Pancreas (tissue), 10 donors: Measurements from ENCODE around the gene SHISA5. TPM values are rescaled to one million over a fixed set of nuclear protein-coding genes. Genes with fewer than 3 reads are reported as not detected.
"Not testable (repeated sequence)": the region's sequence is repeated elsewhere in the genome, so short reads cannot be mapped to it uniquely, and the experiment has no call there.

Source experiments
- ATAC-seq, 4 donors: fragments of 200-7000 bp; cut with Tn5 transposase; one replicate each; pipeline versions ENCODE4 v1.8.0 to v1.9.1; 2020; ENCODE audit warnings: mild to moderate bottlenecking in 4 of 4, moderate library complexity in 4 of 4
- DNase-seq, 6 donors: peaks; one replicate each; pipeline ENCODE4 v3.0.0-alpha.2; 2020
- FAIRE-seq: peaks from 2 replicates; lab custom pipeline; 2012; peaks lifted over from hg19 to GRCh38; lab: Jason Lieb, UNC
- H3K27ac ChIP-seq, 4 donors: fragments of 200-600 bp; sonication (generic); 1 replicate in 3 of 4; 2 replicates in 1 of 4; pipeline versions ENCODE4 v1.5.0 to v1.8.0; 2020
- H3K27me3 ChIP-seq, 4 donors: fragments of 200-600 bp; one replicate each; pipeline ENCODE4 v1.8.0; 2021
- H3K36me3 ChIP-seq, 3 donors: fragments of 200-600 bp; sonication (generic) in 1 of 3; one replicate each; pipeline versions ENCODE4 v1.5.0 to v1.8.0; 2020 to 2021
- H3K4me1 ChIP-seq, 3 donors: fragments of 200-600 bp; one replicate each; pipeline ENCODE4 v1.8.0; 2021
- H3K4me3 ChIP-seq, 4 donors: fragments of 200-600 bp; sonication (generic) in 2 of 4; one replicate each; pipeline versions ENCODE4 v1.5.0 to v1.8.0; 2020 to 2021
- H3K9me3 ChIP-seq, 4 donors: fragments of 200-600 bp; one replicate each; pipeline ENCODE4 v1.8.0; 2021
- WGBS, 2 donors: extraction: QIAGEN DNeasy Blood & Tissue Kit; methylation state at CpG; one replicate each; pipeline ENCODE4 v1.1.7; 2013; 5-methylcytosine and 5-hydroxymethylcytosine counted together
- intact Hi-C, 3 donors: fragments of 100-400 bp; cut with DNase I; formaldehyde crosslinking; loops; one replicate each; pipeline versions ENCODE4 v1.11.1 to v1.14.2; 2022
- polyA plus RNA-seq, 2 donors: library from polyadenylated mRNA; stranded (reverse); fragments of 200-250 nt; gene quantifications; one replicate each; pipeline ENCODE4 v1.2.3, GENCODE V29; 2013
- total RNA-seq, 6 donors: library from RNA; stranded (reverse); fragmentation: NEBNext Ultra II Directional in 4 of 6; extraction: Animal tissue kit (Norgen Biotek cat#: 25700) in 4 of 6; gene quantifications; one replicate each; pipeline versions ENCODE4 v1.2.1 to v1.2.4, GENCODE V29; 2021 to 2023
- TF ChIP-seq, protein P1 (sequence below), 4 donors: fragments of 200-600 bp; sonication (generic) in 3 of 4; IDR thresholded peaks; one replicate each; pipeline versions ENCODE4 v1.5.0 to v1.8.0; 2021; ENCODE audit warnings: antibody characterized with exemption in 4 of 4
- donor health status: healthy with polysubstance abuse.
- donor health status: DM: no; HTN: no; CAD: no; lungs with moderate emphysema.
- donor health status: DM: no; HTN: no; CAD: no.
- donor health status: control.
- donor health status: control.
- donor health status: Bipolar disorder and iron deficiency.
- donor health status: DM: yes; HTN: yes; CAD: no.
- donor health status: DM: no; HTN: no; CAD: no.
- donor health status: DM: no; HTN: no; CAD: no.
- donor health status: DM: yes; HTN: yes; CAD: no.

Gene SHISA5
- total and polyA plus RNA-seq, 8 donors, result 29.9 to 81.6 (median 45.3) TPM

- Histone ChIP-seq H3K36me3 (no peaks in the 10 kb centered on the region), H3K27ac (no peak overlapping the region)
- DNase-seq, result peak in 1 of 6 donors; percentile 41
These were observed 2.8 kb downstream of the SHISA5 start for GRCh38 chr3:48501196-48501595.

GRCh38 chr3:48500656-48501055 lies 3.3 kb downstream of the SHISA5 start:
- H3K27ac ChIP-seq, result no peak overlapping the region
- intact Hi-C loops, result no loop called here
- FAIRE-seq, result no peak
- peak in 1 of 6 donors; percentile 23 for DNase-seq
- TF ChIP-seq, protein P1, sequence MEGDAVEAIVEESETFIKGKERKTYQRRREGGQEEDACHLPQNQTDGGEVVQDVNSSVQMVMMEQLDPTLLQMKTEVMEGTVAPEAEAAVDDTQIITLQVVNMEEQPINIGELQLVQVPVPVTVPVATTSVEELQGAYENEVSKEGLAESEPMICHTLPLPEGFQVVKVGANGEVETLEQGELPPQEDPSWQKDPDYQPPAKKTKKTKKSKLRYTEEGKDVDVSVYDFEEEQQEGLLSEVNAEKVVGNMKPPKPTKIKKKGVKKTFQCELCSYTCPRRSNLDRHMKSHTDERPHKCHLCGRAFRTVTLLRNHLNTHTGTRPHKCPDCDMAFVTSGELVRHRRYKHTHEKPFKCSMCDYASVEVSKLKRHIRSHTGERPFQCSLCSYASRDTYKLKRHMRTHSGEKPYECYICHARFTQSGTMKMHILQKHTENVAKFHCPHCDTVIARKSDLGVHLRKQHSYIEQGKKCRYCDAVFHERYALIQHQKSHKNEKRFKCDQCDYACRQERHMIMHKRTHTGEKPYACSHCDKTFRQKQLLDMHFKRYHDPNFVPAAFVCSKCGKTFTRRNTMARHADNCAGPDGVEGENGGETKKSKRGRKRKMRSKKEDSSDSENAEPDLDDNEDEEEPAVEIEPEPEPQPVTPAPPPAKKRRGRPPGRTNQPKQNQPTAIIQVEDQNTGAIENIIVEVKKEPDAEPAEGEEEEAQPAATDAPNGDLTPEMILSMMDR (IDR thresholded peaks at IDR 0.05), result no peak
- H3K36me3 ChIP-seq, result no peaks in the 10 kb centered on the region
- H3K9me3 ChIP-seq, result no peaks in the 10 kb centered on the region
- no peak for ATAC-seq
- peaks cover 0 to 7% (median 0%) of the 10 kb centered on the region in 3 donors for H3K4me1 ChIP-seq
- H3K27me3 ChIP-seq, result no peaks in the 10 kb centered on the region
- H3K4me3 ChIP-seq, result no peak overlapping the region
- 94 to 95% methylated on average over 5 of the region's 5 CpGs for WGBS, 2 donors

More at GRCh38 chr3:48501196-48501595, 2.8 kb downstream of the SHISA5 start:
- intact Hi-C loops, result no loop called here
- Histone ChIP-seq H3K27me3 (no peaks in the 10 kb centered on the region), H3K4me3 (no peak overlapping the region), H3K4me1 (peaks cover 0 to 7% (median 0%) of the 10 kb centered on the region in 3 donors), H3K9me3 (no peaks in the 10 kb centered on the region)
- ATAC-seq, result no peak
- 79 to 81% methylated on average over 7 of the region's 7 CpGs for WGBS, 2 donors
- no peak for FAIRE-seq
- TF ChIP-seq, protein P1 (IDR thresholded peaks at IDR 0.05), result no peak

DNA sequence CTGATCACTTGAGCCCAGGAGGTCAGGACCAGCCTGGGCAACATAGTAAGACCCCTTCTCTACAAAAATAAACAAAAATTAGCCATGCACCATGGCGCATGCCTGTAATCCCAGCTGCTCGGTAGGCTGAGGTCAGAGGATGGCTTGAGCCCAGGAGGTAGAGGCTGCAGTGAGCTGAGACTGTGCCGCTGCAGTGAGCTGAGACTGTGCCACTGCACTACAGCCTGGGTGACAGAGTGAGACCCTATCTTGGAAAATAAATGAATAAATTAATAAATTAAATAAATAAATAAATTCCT lies 10.8 kb downstream of the SHISA5 start:
- Histone ChIP-seq H3K27ac (no peak overlapping the region), H3K36me3 (no peaks in the 10 kb centered on the region)

GRCh38 chr3:48492461-48493202 lies 11.3 kb downstream of the SHISA5 start:
- intact Hi-C loops, result no loop called here
- TF ChIP-seq, protein P1 (IDR thresholded peaks at IDR 0.05), result no peak
- FAIRE-seq (no peak), ATAC-seq (peak in 1 of 4 donors; percentile 41), DNase-seq (no peak)
- H3K36me3 ChIP-seq, result no peaks in the 10 kb centered on the region
- H3K27me3 ChIP-seq, result no peaks in the 10 kb centered on the region
- no peaks in the 10 kb centered on the region for H3K4me1 ChIP-seq
- no peaks in the 10 kb centered on the region for H3K9me3 ChIP-seq
- no peak overlapping the region for H3K4me3 ChIP-seq
- no peak overlapping the region for H3K27ac ChIP-seq
- WGBS, 2 donors, result 81 to 86% methylated on average over 7 of the region's 7 CpGs

More for the DNA sequence above, 10.8 kb downstream of the SHISA5 start:
- intact Hi-C loops, result no loop called here
- no peak overlapping the region for H3K4me3 ChIP-seq
- H3K27me3 ChIP-seq, result no peaks in the 10 kb centered on the region
- no peak for FAIRE-seq
- DNase-seq, result peak in 1 of 6 donors; percentile 3
- no peak for ATAC-seq
- no peaks in the 10 kb centered on the region for H3K4me1 ChIP-seq
- H3K9me3 ChIP-seq, result no peaks in the 10 kb centered on the region
- TF ChIP-seq, protein P1 (IDR thresholded peaks at IDR 0.05), result no peak
- WGBS, 2 donors, result 91 to 96% methylated on average over 3 of the region's 3 CpGs

DNA sequence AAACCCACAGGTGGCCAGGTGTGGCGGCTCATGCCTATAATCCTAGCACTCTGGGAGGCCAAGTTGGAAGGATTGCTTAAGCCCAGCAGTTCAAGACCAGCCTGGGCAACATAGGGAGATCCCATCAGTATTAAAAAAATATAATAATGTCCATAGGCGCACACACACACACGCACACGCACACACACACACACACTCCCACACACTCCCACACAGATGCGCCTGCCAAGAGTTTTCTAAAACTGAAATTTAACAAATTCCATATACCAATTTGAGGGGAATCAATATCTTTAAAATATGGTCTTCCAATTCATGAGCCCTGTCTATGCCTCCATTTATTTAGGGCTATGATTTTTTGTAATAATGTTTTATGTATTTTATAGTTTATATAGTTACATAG lies 17.0 kb downstream of the SHISA5 start:
- no peaks in the 10 kb centered on the region for H3K27me3 ChIP-seq
- intact Hi-C loops, result no loop called here
- ATAC-seq (no peak), FAIRE-seq (no peak), DNase-seq (no peak)
- no peaks in the 10 kb centered on the region for H3K9me3 ChIP-seq
- no peak overlapping the region for H3K27ac ChIP-seq
- H3K4me3 ChIP-seq, result no peak overlapping the region
- TF ChIP-seq, protein P1 (IDR thresholded peaks at IDR 0.05), result no peak
- H3K36me3 ChIP-seq, result no peaks in the 10 kb centered on the region
- WGBS, 2 donors, result 91 to 97% methylated on average over 5 of the region's 5 CpGs
- no peaks in the 10 kb centered on the region for H3K4me1 ChIP-seq

GRCh38 chr3:48482822-48483221 lies 21.2 kb downstream of the SHISA5 start:
- H3K36me3 ChIP-seq, H3K27me3 ChIP-seq, H3K9me3 ChIP-seq, H3K27ac ChIP-seq, ATAC-seq, intact Hi-C loops, FAIRE-seq, H3K4me1 ChIP-seq, H3K4me3 ChIP-seq: not testable (repeated sequence)
- peak in 2 of 6 donors; percentile 3 to 16 for DNase-seq
- WGBS, 2 donors, result 84 to 85% methylated on average over 6 of the region's 6 CpGs

DNA sequence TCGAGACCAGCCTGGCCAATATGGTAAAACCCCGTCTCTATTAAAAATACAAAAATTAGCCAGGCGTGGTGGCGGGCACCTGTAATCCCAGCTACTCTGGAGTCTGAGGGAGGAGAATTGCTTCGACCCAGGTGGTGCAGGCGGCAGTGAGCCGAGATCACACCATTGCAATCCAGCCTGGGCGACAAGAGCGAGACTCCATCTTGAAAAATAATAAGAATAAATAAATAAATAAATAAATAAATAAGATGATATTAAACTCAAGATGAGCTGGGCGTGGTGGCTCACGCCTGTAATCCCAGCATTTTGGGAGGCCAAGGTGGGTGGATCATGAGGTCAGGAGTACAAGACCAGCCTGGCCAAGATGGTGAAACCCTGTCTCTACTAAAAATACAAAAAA lies 23.1 kb downstream of the SHISA5 start:
- H3K27ac ChIP-seq, H3K4me1 ChIP-seq, FAIRE-seq, H3K4me3 ChIP-seq, H3K27me3 ChIP-seq, intact Hi-C loops, H3K9me3 ChIP-seq, H3K36me3 ChIP-seq, ATAC-seq: not testable (repeated sequence)
- WGBS, 2 donors, result 94 to 95% methylated on average over 11 of the region's 11 CpGs
- DNase-seq, result peak in 1 of 6 donors; percentile 4
